ENCODE data around the gene HIPK3.
"Not testable (repeated sequence)": the region's sequence is repeated elsewhere in the genome, so short reads cannot be mapped to it uniquely, and the experiment has no call there.

The HIPK3 gene

DNA sequence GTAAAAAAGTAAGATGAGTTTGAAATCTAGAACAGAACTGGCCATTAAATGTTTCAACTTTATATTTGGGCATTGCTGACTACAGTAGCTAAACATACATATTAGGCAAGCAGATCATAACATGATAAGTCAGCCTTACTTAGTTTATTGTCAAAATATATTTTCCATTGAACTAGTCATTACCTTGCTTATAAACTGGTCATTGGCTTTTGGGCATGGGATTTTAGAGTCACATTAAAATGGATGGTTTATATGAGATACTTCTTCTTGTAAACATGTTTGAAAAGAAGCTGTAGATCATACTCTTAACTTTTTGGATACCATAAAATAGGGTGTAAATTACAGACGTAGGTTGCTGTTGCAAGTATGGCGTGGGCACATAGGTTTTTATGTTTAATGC, 2.7 kb downstream of the HIPK3 start:
- Histone ChIP-seq H2BK12ac (ENCODE audit: low read length) (no peak overlapping the region), H3K4ac (ENCODE audit: low read depth, low read length) (peak overlapping the region; percentile 67), H3K4me1 (ENCODE audit: control insufficient read depth in 1 of 2, insufficient read depth in 2 of 2, low read length in 2 of 2) (peaks cover 0 to 2% of the 10 kb centered on the region in 2 experiments), H3K36me3 (ENCODE audit: control insufficient read depth in 1 of 2, insufficient read depth in 2 of 2, low read length in 2 of 2) (no peaks in the 10 kb centered on the region), H3K18ac (ENCODE audit: low read length) (no peak overlapping the region), H2BK120ac (ENCODE audit: insufficient read depth, low read length, poor library complexity) (no peak overlapping the region), H3K79me1 (ENCODE audit: low read length) (peaks cover 16% of the 10 kb centered on the region), H4K12ac (ENCODE audit: low read depth, low read length) (no peak overlapping the region), H3K14ac (ENCODE audit: low read length) (no peak overlapping the region), H3K9me3 (ENCODE audit: insufficient read depth, low read depth, low read length) (no peaks in the 10 kb centered on the region), H3K9ac (ENCODE audit: low read length) (no peak overlapping the region), H3K23ac (ENCODE audit: low read length) (no peak overlapping the region), H4K91ac (ENCODE audit: low read depth, low read length) (no peak overlapping the region), H3K79me2 (ENCODE audit: control insufficient read depth, insufficient read depth, low read length, poor library complexity) (peaks cover 18% of the 10 kb centered on the region), H3K4me3 (ENCODE audit: low read depth, low read length) (no peak overlapping the region), H2AFZ (ENCODE audit: insufficient read depth, low read length, poor library complexity) (no peak overlapping the region), H2AK5ac (ENCODE audit: low read length) (no peak overlapping the region), H3K27me3 (ENCODE audit: insufficient read depth, low read length) (no peaks in the 10 kb centered on the region), H2BK5ac (ENCODE audit: low read depth, low read length, poor library complexity) (no peak overlapping the region), H3K4me2 (ENCODE audit: low read length) (no peak overlapping the region), H4K8ac (ENCODE audit: low read depth, low read length) (no peak overlapping the region), H3K27ac (ENCODE audit: low read depth, low read length) (no peak overlapping the region)
- WGBS (ENCODE audit: extremely low coverage, insufficient coverage, insufficient read length), result no CpG with 5 or more reads among the region's 2 CpGs
- DNase-seq, result no peak

DNA sequence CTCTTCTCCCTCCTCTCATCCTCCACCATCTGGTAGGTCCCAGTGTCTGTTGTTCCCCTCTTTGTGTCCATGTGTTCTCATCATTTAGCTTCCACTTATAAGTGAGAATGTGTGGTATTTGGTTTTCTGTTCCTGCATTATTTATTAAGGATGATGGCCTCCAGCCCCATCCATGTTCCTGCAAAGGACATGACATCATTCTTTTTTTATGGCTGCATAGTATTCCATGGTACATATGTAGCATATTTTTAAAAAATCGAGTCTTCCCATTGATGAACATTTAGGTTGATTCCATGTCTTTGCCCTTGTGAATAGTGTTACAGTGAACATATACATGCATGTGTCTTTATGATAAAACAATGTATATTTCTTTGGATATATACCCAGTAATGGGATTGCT, 4.2 kb downstream of the HIPK3 start:
- not testable (repeated sequence) for H2AK5ac ChIP-seq (ENCODE audit: low read length); H2BK5ac ChIP-seq (ENCODE audit: low read depth, low read length, poor library complexity); H3K9me3 ChIP-seq (ENCODE audit: insufficient read depth, low read depth, low read length); H3K4me3 ChIP-seq (ENCODE audit: low read depth, low read length); H3K9ac ChIP-seq (ENCODE audit: low read length); H3K36me3 ChIP-seq (ENCODE audit: control insufficient read depth in 1 of 2, insufficient read depth in 2 of 2, low read length in 2 of 2); H4K8ac ChIP-seq (ENCODE audit: low read depth, low read length); H3K4me1 ChIP-seq (ENCODE audit: control insufficient read depth in 1 of 2, insufficient read depth in 2 of 2, low read length in 2 of 2); H4K91ac ChIP-seq (ENCODE audit: low read depth, low read length); H2AFZ ChIP-seq (ENCODE audit: insufficient read depth, low read length, poor library complexity); H4K12ac ChIP-seq (ENCODE audit: low read depth, low read length); H3K4me2 ChIP-seq (ENCODE audit: low read length); H3K14ac ChIP-seq (ENCODE audit: low read length); DNase-seq; H3K23ac ChIP-seq (ENCODE audit: low read length); H2BK12ac ChIP-seq (ENCODE audit: low read length); H3K27me3 ChIP-seq (ENCODE audit: insufficient read depth, low read length); H2BK120ac ChIP-seq (ENCODE audit: insufficient read depth, low read length, poor library complexity); H3K18ac ChIP-seq (ENCODE audit: low read length); H3K27ac ChIP-seq (ENCODE audit: low read depth, low read length)
- peaks cover 16% of the 10 kb centered on the region for H3K79me1 ChIP-seq (ENCODE audit: low read length)
- H3K79me2 ChIP-seq (ENCODE audit: control insufficient read depth, insufficient read depth, low read length, poor library complexity), result peaks cover 24% of the 10 kb centered on the region
- no CpG with 5 or more reads among the region's 1 CpG for WGBS (ENCODE audit: extremely low coverage, insufficient coverage, insufficient read length)
- peak overlapping the region; percentile 98 for H3K4ac ChIP-seq (ENCODE audit: low read depth, low read length)

DNA sequence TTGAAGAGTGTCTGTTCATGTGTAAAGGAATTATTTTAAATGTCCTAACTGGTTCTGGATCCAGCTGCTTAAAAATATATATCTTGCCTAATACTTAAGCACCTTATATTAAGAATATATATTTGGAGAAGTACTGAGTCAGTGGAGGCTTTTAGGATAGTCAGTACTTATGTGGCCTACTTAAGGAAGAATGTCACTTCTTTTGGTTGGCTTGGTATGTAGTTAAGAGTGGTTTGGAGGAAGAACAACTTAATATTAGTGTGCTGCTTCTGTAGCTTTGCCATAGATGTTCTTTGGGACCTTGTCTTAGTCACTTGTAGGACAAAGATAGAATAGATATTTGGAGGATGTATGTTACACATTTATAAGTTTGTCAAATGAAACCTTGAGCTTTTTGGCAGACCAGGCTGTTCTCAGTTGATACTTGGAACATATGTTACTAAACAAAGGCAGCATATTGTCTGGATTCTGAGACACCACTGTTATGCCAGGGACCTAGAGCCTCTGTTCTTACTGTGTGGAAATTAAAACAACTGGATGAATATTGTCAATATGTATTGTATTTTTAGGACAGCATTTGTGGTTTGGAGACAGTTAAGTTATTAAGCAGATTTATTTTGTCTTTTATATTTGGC, 4.9 kb downstream of the HIPK3 start:
- no peak overlapping the region for H2AFZ ChIP-seq (ENCODE audit: insufficient read depth, low read length, poor library complexity)
- no peak overlapping the region for H2AK5ac ChIP-seq (ENCODE audit: low read length)
- H4K12ac ChIP-seq (ENCODE audit: low read depth, low read length), result no peak overlapping the region
- no peak overlapping the region for H2BK5ac ChIP-seq (ENCODE audit: low read depth, low read length, poor library complexity)
- peaks cover 26% of the 10 kb centered on the region for H3K79me2 ChIP-seq (ENCODE audit: control insufficient read depth, insufficient read depth, low read length, poor library complexity)
- no peak overlapping the region for H3K27ac ChIP-seq (ENCODE audit: low read depth, low read length)
- H3K4me2 ChIP-seq (ENCODE audit: low read length), result no peak overlapping the region
- H3K4ac ChIP-seq (ENCODE audit: low read depth, low read length), result no peak overlapping the region
- DNase-seq, result no peak
- no peak overlapping the region for H2BK12ac ChIP-seq (ENCODE audit: low read length)
- H3K79me1 ChIP-seq (ENCODE audit: low read length), result peaks cover 13% of the 10 kb centered on the region
- H3K14ac ChIP-seq (ENCODE audit: low read length), result no peak overlapping the region
- H3K18ac ChIP-seq (ENCODE audit: low read length), result no peak overlapping the region
- H2BK120ac ChIP-seq (ENCODE audit: insufficient read depth, low read length, poor library complexity), result no peak overlapping the region
- no peaks in the 10 kb centered on the region for H3K36me3 ChIP-seq (ENCODE audit: control insufficient read depth in 1 of 2, insufficient read depth in 2 of 2, low read length in 2 of 2)
- no peaks in the 10 kb centered on the region for H3K27me3 ChIP-seq (ENCODE audit: insufficient read depth, low read length)
- H3K9me3 ChIP-seq (ENCODE audit: insufficient read depth, low read depth, low read length), result no peaks in the 10 kb centered on the region
- no peak overlapping the region for H3K23ac ChIP-seq (ENCODE audit: low read length)
- no peak overlapping the region for H3K9ac ChIP-seq (ENCODE audit: low read length)
- H4K91ac ChIP-seq (ENCODE audit: low read depth, low read length), result no peak overlapping the region
- H3K4me1 ChIP-seq (ENCODE audit: control insufficient read depth in 1 of 2, insufficient read depth in 2 of 2, low read length in 2 of 2), result peaks cover 3 to 5% of the 10 kb centered on the region in 2 experiments
- no peak overlapping the region for H3K4me3 ChIP-seq (ENCODE audit: low read depth, low read length)
- H4K8ac ChIP-seq (ENCODE audit: low read depth, low read length), result no peak overlapping the region

DNA sequence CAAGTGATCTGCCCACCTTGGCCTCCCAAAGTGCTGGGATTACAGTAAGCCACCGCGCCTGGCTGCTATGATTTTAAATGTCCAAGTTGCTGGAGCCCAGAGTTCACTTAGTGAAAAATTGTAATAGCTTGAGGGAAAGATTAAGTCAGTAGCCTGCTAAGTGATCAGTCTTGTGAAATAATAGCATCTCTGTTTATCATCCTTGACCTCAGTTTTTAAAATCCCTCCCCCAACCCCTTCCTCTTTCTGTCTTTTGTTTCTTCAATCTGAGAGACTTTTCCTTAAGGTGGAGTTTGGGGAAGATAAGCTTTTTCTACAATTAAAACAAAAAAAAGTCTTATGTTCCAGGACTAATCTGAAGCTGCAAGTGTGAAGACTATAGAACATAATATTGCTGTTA, 6.4 kb downstream of the HIPK3 start:
- Histone ChIP-seq H3K36me3 (ENCODE audit: control insufficient read depth in 1 of 2, insufficient read depth in 2 of 2, low read length in 2 of 2) (no peaks in the 10 kb centered on the region), H3K23ac (ENCODE audit: low read length) (no peak overlapping the region), H4K91ac (ENCODE audit: low read depth, low read length) (no peak overlapping the region), H3K9ac (ENCODE audit: low read length) (no peak overlapping the region), H2AK5ac (ENCODE audit: low read length) (no peak overlapping the region), H3K79me2 (ENCODE audit: control insufficient read depth, insufficient read depth, low read length, poor library complexity) (peaks cover 17% of the 10 kb centered on the region), H4K12ac (ENCODE audit: low read depth, low read length) (no peak overlapping the region), H2AFZ (ENCODE audit: insufficient read depth, low read length, poor library complexity) (no peak overlapping the region), H2BK12ac (ENCODE audit: low read length) (no peak overlapping the region), H3K4me1 (ENCODE audit: control insufficient read depth in 1 of 2, insufficient read depth in 2 of 2, low read length in 2 of 2) (peaks cover 3 to 5% of the 10 kb centered on the region in 2 experiments), H3K9me3 (ENCODE audit: insufficient read depth, low read depth, low read length) (no peaks in the 10 kb centered on the region), H3K14ac (ENCODE audit: low read length) (no peak overlapping the region), H3K4me2 (ENCODE audit: low read length) (no peak overlapping the region), H3K4ac (ENCODE audit: low read depth, low read length) (peak overlapping the region; percentile 95), H3K27me3 (ENCODE audit: insufficient read depth, low read length) (no peaks in the 10 kb centered on the region), H3K18ac (ENCODE audit: low read length) (no peak overlapping the region), H2BK5ac (ENCODE audit: low read depth, low read length, poor library complexity) (no peak overlapping the region), H2BK120ac (ENCODE audit: insufficient read depth, low read length, poor library complexity) (no peak overlapping the region), H3K27ac (ENCODE audit: low read depth, low read length) (no peak overlapping the region), H4K8ac (ENCODE audit: low read depth, low read length) (no peak overlapping the region), H3K79me1 (ENCODE audit: low read length) (no peaks in the 10 kb centered on the region), H3K4me3 (ENCODE audit: low read depth, low read length) (no peak overlapping the region)
- WGBS (ENCODE audit: extremely low coverage, insufficient coverage, insufficient read length), result no CpG with 5 or more reads among the region's 2 CpGs
- no peak for DNase-seq
